KOPT-K1 (cell line): Measurements from ENCODE around the gene PPP1R1B.

Source experiments
- H3K27ac ChIP-seq: fragments of 200-600 bp; sonication (generic); 2 replicates; pipeline ENCODE4 v1.5.1; 2016; ENCODE audit warnings: antibody characterized with exemption, mild to moderate bottlenecking, low read depth, low read length; ENCODE audit not compliant: poor library complexity, severe bottlenecking
- H3K36me3 ChIP-seq: fragments of 200-600 bp; sonication (generic); 2 replicates; pipeline ENCODE4 v1.5.1; 2017; ENCODE audit warnings: antibody characterized with exemption, mild to moderate bottlenecking, low read length, moderate library complexity; ENCODE audit not compliant: insufficient read depth
- H3K9me3 ChIP-seq: fragments of 200-600 bp; sonication (generic); 2 replicates; pipeline ENCODE4 v1.5.1; 2017; ENCODE audit warnings: antibody characterized with exemption, low read length, mild to moderate bottlenecking; ENCODE audit not compliant: insufficient read depth, poor library complexity, severe bottlenecking

PPP1R1B gene

DNA sequence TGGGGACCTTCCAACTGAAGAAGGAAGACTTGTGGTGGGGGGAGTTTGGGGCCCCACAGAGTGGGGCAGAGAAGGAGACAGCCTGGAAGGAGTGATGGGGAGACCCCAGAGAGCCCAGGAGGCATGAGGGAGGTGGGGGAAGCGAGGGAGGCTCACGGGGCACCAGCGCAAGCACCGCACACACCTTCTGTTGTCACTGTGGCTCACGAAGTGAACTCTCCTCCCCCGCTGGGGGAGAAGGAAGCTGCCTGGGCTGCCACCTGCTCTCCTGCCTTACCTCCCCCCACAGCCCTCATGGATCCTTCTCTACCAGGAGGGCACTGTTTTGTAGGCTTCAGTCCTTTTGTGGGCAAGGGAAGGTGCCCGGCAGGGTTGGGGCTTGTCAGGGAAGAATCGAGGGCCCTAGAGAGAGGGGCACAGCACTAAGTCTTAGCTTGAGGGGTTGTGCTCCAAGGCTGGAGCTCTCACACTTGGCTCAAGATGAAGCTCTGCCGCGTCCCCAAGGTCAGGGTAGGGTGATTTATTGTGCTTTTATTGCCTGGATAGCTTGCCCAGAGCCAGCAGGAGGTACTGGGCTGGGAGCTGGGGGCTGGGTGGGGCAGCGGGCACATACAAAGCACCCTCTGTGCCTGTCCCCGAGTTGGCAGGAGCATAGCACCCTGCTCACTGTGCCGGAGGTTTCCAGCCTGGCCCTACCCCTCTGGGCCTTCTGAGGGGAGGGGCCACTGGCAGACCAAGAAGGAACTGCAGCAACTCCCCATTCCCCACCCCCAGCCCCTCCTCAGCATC lies 5.6 kb downstream of the PPP1R1B start:
- H3K9me3 ChIP-seq = no peaks in the 10 kb centered on the region
- peak overlapping the region; percentile 51 for H3K27ac ChIP-seq
- no peaks in the 10 kb centered on the region for H3K36me3 ChIP-seq

DNA sequence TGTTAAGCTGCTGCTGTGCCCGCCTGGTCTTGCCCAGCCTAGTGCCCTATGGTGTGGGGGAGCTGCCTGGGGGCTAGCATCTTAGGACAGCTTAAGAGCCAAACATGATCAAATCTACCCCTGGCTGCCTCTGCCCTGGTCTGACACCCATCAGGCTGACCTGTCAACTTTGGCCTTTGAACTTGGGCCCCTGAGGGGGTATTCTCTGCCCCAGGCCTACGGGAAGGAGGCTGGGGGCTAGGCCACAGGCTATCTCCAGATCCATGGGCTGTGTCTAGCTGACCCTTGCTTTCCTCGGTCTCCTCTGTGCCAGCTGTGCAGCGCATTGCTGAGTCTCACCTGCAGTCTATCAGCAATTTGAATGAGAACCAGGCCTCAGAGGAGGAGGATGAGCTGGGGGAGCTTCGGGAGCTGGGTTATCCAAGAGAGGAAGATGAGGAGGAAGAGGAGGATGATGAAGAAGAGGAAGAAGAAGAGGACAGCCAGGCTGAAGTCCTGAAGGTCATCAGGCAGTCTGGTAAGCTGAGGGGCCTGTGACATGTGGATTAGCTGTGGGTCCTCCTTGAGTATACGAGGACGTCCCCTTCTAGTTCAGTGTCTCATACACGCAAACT lies 6.9 kb downstream of the PPP1R1B start:
- no peaks in the 10 kb centered on the region for H3K9me3 ChIP-seq
- no peak overlapping the region for H3K27ac ChIP-seq
- no peaks in the 10 kb centered on the region for H3K36me3 ChIP-seq

DNA sequence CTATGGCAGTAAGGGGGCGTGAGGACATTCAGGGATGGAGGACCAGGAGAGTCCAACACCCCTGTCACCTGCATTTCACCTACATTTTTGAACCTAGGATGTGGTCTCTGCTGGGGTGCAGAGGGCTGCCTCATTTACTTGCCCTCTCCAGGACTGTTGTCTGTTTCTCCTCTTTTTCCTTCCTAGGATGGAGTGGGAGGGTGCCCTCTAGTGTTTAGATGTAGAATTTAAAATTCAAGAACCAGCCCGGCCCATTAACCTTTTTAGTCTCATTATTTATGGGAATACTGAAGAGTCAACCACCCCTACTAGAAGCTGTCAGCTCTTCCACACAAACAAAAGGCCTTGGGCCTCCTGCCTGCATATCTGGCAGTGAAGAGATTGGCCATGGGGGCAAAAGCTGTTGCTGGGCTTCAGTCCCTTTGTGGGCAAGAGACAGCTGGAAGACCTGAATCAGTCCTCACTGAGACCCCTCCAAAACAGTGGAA lies 7.7 kb downstream of the PPP1R1B start:
- 0 out of 2 replicates have a peak, but pooled peaks cover 1% of the 10 kb centered on the region for H3K36me3 ChIP-seq
- no peaks in the 10 kb centered on the region for H3K9me3 ChIP-seq
- no peak overlapping the region for H3K27ac ChIP-seq

DNA sequence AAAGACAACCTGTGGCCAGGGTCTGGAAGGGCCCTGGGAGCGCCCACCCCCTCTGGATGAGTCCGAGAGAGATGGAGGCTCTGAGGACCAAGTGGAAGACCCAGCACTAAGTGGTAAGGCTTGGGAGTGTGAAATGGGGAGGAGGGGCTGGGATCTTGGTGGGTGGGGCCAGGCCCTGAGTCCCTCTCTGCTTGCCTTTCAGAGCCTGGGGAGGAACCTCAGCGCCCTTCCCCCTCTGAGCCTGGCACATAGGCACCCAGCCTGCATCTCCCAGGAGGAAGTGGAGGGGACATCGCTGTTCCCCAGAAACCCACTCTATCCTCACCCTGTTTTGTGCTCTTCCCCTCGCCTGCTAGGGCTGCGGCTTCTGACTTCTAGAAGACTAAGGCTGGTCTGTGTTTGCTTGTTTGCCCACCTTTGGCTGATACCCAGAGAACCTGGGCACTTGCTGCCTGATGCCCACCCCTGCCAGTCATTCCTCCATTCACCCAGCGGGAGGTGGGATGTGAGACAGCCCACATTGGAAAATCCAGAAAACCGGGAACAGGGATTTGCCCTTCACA lies 8.9 kb downstream of the PPP1R1B start:
- H3K9me3 ChIP-seq = no peaks in the 10 kb centered on the region
- peak overlapping the region; percentile 82 for H3K27ac ChIP-seq
- peaks cover 10% of the 10 kb centered on the region; the same call in 1 of the 2 replicates for H3K36me3 ChIP-seq

DNA sequence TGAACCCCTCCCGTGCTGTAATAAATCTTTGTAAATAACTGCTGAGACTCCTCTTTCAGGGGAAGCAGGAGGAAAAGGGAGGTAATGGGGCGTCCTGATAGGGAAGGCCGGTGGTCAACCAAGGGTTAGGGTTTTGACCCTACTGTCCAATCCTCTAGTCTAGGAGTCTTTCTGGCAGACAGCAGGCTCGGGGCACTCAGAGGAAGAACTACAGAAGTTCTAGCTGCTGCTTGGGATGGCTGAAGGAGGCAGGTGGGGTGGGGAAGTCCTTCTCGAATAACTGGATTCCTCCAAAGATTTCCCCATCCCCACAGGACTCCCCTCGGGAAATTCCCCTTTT lies 9.8 kb downstream of the PPP1R1B start:
- Histone ChIP-seq H3K27ac (peak overlapping the region; percentile 82), H3K36me3 (peaks cover 15% of the 10 kb centered on the region; the same call in 1 of the 2 replicates), H3K9me3 (no peaks in the 10 kb centered on the region)

DNA sequence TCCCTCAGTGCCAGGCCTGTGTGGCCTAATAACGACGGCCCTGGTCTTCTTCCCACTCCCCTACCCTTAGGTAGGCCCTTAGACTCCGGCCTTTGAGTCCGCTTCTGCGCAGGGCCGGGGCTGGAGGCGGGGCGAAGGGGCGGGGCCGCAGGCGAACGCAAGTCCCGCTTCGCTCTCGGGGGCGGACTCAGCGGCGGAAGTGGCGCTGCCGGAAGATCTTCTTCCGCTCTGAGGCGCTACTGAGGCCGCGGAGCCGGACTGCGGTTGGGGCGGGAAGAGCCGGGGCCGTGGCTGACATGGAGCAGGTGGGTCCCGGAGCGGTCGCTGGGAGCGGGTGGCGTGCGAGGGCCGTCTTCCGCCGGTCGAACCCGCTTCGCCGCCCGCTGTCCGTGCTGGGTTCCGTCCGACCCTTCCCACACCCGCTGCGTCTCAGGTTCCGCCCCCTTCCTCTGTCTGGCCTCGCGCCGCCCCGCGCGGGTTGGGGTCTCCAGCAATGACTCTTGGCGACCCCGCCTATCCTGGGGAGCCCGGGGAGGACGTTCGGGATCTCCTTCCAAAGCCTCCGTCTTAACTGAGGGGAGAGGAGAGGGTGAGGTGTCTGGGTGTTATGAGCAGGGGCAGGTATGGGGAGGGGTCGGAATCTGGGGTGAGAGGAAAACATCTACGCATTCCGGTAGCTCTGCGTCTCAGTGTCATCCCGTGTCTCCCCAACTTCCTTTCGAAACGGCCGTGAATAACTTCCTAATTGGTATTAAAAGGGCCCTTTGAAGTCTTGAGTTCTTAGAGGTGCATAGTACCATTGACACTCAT lies 10.4 kb downstream of the PPP1R1B start, which contains the start of gene STARD3:
Gene STARD3 (plus strand): TSS at position 218 of the 810 bp plus-strand sequence. CDS start 16,388 bp downstream, outside the sequence.
- peak within 1 kb of the TSS; percentile 82 for H3K27ac ChIP-seq
- no peaks in the 10 kb centered on the region for H3K9me3 ChIP-seq
- peaks cover 15% of the 10 kb centered on the region; the same call in 1 of the 2 replicates for H3K36me3 ChIP-seq

DNA sequence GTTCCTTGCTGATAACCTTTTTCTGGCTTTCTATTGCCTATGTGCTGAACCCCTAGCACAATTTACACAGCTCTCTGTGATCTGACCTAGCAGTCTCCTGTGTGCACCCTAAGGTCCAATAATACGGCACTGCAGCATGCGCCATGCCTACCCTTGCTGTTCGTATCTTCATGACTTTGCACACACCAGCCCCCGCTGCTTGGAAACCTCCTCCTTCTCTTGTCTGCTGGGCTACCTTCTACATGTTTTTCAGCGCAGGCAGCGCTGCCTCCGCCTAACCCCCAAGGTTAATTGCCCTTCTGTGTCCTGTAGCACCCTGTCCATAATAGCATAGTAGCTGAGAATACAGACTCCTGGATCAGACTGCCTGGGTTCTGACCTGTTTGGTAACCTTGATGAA lies 11.6 kb downstream of the PPP1R1B start:
- Histone ChIP-seq H3K36me3 (peaks cover 15% of the 10 kb centered on the region; the same call in 1 of the 2 replicates), H3K27ac (peak overlapping the region; percentile 82), H3K9me3 (no peaks in the 10 kb centered on the region)

DNA sequence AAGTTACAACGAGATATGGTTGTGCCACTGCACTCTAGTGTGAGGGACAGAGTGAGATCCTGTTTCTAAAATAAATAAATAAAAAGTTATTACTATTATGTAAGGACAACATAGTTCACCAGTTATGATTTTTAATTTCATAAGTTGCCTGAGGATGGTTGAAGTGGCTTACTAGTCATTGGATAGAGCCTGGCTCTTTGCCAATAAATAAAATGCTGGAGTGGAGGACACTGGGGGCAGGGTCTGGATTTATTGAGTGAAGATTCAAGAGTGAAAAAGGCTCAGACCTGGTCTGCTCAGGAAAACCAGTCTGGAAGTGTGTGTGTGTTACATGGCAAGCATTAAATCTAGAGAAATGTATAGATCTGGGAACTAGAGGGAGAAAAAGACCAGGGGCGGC lies 12.3 kb downstream of the PPP1R1B start:
- H3K27ac ChIP-seq = no peak overlapping the region
- peaks cover 15% of the 10 kb centered on the region; the same call in 1 of the 2 replicates for H3K36me3 ChIP-seq

DNA sequence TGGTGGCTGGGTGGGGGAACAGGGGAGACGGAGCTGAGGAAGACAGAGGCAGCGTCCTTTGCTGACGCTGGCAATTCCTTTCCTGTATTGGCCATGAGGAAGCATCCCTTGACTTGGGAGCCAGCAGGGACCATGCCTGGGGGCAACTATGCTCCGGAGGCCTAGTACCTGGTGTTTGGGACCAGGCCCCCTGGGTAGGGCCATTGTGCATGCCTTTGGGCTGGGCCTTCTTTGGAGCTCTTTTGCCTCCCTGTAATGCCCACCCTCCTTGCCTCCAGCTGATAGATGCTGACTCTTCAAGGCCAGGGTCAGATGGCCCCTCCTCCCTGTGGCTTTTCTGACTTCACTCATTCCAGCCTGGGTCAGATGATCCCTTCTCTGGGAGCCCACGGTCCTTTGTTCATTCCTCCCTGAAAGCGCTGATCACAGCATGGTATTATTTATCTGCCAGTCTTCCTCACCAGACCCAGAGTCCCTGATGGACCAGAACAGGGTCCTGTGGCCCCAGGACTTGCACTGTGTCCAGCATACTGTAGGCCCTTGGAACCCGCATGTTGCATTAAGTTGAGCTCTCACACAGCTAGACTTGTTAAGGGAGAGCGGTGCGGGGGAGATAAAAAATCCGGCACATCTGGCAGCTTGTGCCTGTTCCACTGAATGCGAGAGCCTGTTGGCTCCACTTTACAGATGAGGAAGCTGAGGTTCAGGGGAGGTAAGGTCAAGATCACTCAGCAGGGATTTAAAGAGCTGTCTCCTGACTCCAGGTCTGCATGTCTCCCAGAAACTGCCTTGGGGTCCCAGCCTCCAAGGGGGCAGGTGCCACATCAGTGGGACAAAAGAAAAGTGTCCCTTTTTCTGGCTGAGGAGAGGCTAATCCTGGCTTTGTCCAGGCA lies 13.1 kb downstream of the PPP1R1B start:
- no peaks in the 10 kb centered on the region for H3K9me3 ChIP-seq
- peaks cover 15% of the 10 kb centered on the region; the same call in 1 of the 2 replicates for H3K36me3 ChIP-seq
- H3K27ac ChIP-seq = no peak overlapping the region

More for the DNA sequence above, 12.3 kb downstream of the PPP1R1B start:
- no peaks in the 10 kb centered on the region for H3K9me3 ChIP-seq

DNA sequence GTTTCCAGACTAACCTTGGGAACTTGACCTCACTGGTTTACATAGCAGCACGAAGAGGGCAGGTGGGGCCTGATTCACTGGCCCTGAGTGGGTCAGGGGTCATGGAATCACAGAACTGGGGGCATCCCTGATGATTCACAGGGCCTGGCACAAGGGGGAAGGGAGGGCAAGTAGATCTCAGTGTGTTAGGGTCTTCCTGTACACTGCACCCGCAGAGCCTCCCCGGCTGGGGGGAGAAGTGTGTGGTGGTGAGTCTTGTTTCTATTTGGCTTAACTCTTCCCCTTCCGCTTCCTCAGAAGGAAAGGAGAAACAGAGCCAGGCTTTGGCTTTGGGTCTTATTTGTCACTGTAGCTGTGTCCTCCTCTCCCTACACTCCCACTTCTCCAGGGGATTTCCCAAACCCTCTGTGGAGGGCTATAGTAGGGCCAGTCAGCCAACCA lies 13.9 kb downstream of the PPP1R1B start:
- Histone ChIP-seq H3K27ac (no peak overlapping the region), H3K9me3 (no peaks in the 10 kb centered on the region), H3K36me3 (peaks cover 18% of the 10 kb centered on the region; the same call in 1 of the 2 replicates)

DNA sequence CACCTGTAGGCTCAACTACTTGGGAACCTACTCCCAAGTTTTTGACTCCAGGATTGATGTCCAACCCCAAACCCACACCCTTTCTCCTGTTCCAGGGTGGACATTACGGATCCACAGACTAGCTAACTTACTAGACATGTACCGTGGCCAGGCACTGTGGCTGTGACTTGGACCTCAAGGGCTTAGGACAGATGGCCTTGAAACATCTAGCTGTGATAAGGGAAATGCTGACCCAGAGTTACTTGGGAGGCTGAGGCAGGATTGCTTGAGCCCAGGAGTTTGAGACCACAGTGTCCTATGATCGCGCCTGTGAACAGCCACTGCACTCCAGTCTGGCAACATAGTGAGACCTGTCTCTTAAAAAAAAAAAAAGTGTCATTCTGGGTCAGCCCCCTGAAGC lies 14.3 kb downstream of the PPP1R1B start:
- Histone ChIP-seq H3K36me3 (peaks cover 18% of the 10 kb centered on the region; the same call in 1 of the 2 replicates), H3K27ac (no peak overlapping the region), H3K9me3 (no peaks in the 10 kb centered on the region)

DNA sequence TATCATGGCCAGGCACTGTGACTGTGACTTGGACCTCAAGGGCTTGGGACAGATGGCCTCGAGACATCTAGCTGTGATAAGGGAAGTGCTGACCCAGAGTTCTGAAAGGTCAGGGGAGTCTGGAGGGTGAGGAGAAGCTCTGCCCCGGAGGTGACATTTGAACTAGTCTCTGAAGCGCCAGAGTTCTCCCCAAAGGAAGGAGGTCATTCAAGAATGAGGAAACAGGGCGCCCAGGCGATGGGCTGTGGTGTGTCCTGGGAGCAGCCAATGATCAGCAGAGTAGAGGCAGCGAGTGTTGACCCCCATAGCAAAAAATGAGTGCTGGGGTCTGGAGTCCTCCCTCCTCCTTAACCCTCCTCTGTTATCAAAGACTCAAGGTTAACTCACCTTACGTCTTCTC lies 15.1 kb downstream of the PPP1R1B start:
- Histone ChIP-seq H3K36me3 (peaks cover 18% of the 10 kb centered on the region; the same call in 1 of the 2 replicates), H3K9me3 (no peaks in the 10 kb centered on the region), H3K27ac (no peak overlapping the region)

DNA sequence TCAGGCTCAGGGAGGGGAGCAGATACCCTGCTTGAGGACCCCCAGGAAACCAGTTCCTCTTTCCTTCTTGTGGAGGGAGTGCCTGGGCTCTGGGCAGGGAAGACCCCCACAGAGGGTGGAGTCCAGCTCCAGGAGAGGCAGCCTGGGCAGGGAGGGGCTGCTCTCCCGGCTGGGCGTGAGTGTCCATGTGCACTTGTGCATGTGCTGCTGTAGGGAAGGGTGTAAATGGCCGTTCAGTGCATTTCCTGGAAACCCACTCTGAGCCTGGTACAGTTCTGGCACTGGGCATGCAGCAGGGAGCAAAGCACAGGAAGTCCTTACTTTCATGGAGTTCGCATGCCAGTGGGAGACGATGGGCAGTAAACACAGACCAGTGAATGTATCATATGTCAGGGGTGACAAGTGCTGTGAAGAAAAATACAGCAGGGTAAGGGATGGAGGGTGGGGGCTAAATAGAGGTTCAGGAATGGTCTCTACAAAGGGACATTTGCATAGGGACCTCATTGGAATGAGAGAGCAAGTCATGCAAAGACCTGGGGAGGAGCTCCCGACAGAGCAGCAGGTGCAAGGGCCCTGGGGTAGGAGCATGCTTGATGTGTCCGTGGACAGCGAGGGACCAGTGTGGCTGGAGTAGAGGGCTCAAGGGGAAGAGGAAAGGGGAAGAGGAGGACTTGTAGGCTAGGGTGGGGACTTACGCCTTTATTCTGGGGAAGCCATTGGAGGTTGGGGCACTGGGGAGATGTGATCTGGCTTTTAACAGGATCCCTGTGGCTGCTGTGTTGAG lies 15.7 kb downstream of the PPP1R1B start:
- Histone ChIP-seq H3K27ac (no peak overlapping the region), H3K36me3 (peaks cover 18% of the 10 kb centered on the region; the same call in 1 of the 2 replicates), H3K9me3 (no peaks in the 10 kb centered on the region)
